LNCaP clone FGC (cell line): ENCODE results near the gene TM9SF1.
"Not testable (repeated sequence)": the region's sequence is repeated elsewhere in the genome, so short reads cannot be mapped to it uniquely, and the experiment has no call there.

Experiments used
- DNase-seq: peaks from one replicate; pipeline ENCODE4 v3.0.0-alpha.2; 2011; ENCODE audit warnings: low read depth
- H3K4me3 ChIP-seq: 2 replicates; pipeline ENCODE4 v1.5.1; 2011; ENCODE audit warnings: mild to moderate bottlenecking, low read depth, low read length, control low read depth
- CTCF ChIP-seq: IDR thresholded peaks from 2 replicates; pipeline ENCODE4 v1.5.1; 2012; ENCODE audit warnings: mild to moderate bottlenecking; ENCODE audit not compliant: control insufficient read depth, insufficient read depth; ENCODE audit errors: extremely low read depth

Gene TM9SF1

GRCh38 chr14:24232645-24233537 lies 37.6 kb upstream of the TM9SF1 start, which contains the start of gene GMPR2:
Gene GMPR2 (plus strand): TSS chr14:24232929. CDS start chr14:24233254, 325 bp downstream.
- no peak for DNase-seq
- H3K4me3 ChIP-seq, result peak within 1 kb of the TSS; percentile 80
- TF ChIP-seq CTCF, result no peak

- no peak for TF ChIP-seq CTCF
- peak within 1 kb of the TSS; percentile 80 for H3K4me3 ChIP-seq
- DNase-seq, result peak; percentile 82
Observed at GRCh38 chr14:24232121-24232644, 36.9 kb upstream of the TM9SF1 start, which contains the start of gene NEDD8. Gene NEDD8 (minus strand): TSS chr14:24232367. CDS start chr14:24232267, 100 bp downstream.

- no peak for TF ChIP-seq CTCF
Observed at GRCh38 chr14:24231263-24232120, 36.3 kb upstream of the TM9SF1 start.

GRCh38 chr14:24228902-24229301 lies 33.7 kb upstream of the TM9SF1 start:
- no peak for TF ChIP-seq CTCF
- H3K4me3 ChIP-seq, result no peak overlapping the region
- DNase-seq, result no peak

More at GRCh38 chr14:24231263-24232120, 36.3 kb upstream of the TM9SF1 start:
- DNase-seq, result no peak
- H3K4me3 ChIP-seq, result peak overlapping the region; percentile 80

- TF ChIP-seq CTCF, result no peak
- DNase-seq, result no peak
- H3K4me3 ChIP-seq, result no peak overlapping the region
Observed at GRCh38 chr14:24226473-24226872, 31.2 kb upstream of the TM9SF1 start.

- no peak for TF ChIP-seq CTCF
- no peak overlapping the region for H3K4me3 ChIP-seq
- no peak for DNase-seq
Observed at GRCh38 chr14:24224618-24225071, 29.4 kb upstream of the TM9SF1 start.

GRCh38 chr14:24222987-24223386 lies 27.7 kb upstream of the TM9SF1 start:
- H3K4me3 ChIP-seq, DNase-seq: not testable (repeated sequence)
